ENCODE results near the gene TMEM106A. TPM values are rescaled to one million over a fixed set of nuclear protein-coding genes. Genes with fewer than 3 reads are reported as not detected.
A peak's percentile ranks its signal among the peaks of the same experiment; 100 is the strongest.

TMEM106A gene
- total and polyA plus RNA-seq, 12 donors: 1.1 to 10.4 (median 2.7) TPM

GRCh38 chr17:43212641-43213490, 1.2 kb downstream of the TMEM106A start:
- DNase-seq: no peak
- H3K4me1 ChIP-seq: peaks cover 0 to 33% (median 20%) of the 10 kb centered on the region in 9 donors
- H3K27ac ChIP-seq: peak overlapping the region in 8 of 10 donors; percentile 71 to 90 (median 84)
- no peak for TF ChIP-seq CTCF (IDR thresholded peaks at IDR 0.05)
- intact Hi-C loops (cut with DNase I): loop anchor here in 3 of 10 donors (5.0 to 10.0 kb wide), 3 partner anchors 36 to 119 kb away; no protein-coding TSS in a partner anchor
- 68 to 73% methylated on average over 7 of the region's 7 CpGs for WGBS, 2 donors
- peaks cover 0 to 82% (median 23%) of the 10 kb centered on the region in 9 donors for H3K36me3 ChIP-seq
- no peaks in the 10 kb centered on the region for H3K27me3 ChIP-seq
- H3K9me3 ChIP-seq: no peaks in the 10 kb centered on the region
- peak overlapping the region in 9 of 10 donors; percentile 53 to 72 (median 68) for H3K4me3 ChIP-seq
- ATAC-seq: peak in 3 of 8 donors; percentile 9 to 27 (median 18)

DNA sequence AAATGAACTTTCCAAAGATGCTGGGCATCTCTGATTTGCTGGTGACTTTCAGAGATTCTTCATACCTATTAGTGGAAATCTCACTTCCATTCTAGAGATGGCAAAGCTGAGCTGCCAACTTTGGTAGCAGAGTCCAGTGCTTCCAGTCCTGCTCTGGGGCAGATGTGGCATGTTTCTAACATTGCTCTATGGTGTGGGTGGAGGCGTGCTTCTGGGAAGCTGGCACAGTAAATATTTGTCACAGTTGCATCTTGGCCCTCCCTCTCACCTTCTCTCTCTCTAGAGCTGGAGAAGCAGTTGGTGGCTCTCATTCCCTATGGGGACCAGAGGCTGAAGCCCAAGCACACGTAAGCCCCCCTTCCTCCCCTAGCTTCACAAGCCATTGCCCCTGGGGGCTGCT, 1.9 kb downstream of the TMEM106A start:
- intact Hi-C loops (cut with DNase I): loop anchor here in 3 of 10 donors (5.0 to 10.0 kb wide), 3 partner anchors 36 to 119 kb away; no protein-coding TSS in a partner anchor
- WGBS, 2 donors: 91 to 100% methylated on average over 2 of the region's 2 CpGs
- Histone ChIP-seq H3K27me3 (no peaks in the 10 kb centered on the region), H3K9me3 (no peaks in the 10 kb centered on the region), H3K4me3 (peak overlapping the region in 2 of 10 donors; percentile 67 to 70), H3K36me3 (peaks cover 0 to 80% (median 17%) of the 10 kb centered on the region in 9 donors), H3K4me1 (peaks cover 0 to 33% (median 20%) of the 10 kb centered on the region in 9 donors), H3K27ac (peak overlapping the region in 1 of 10 donors; percentile 90)
- no peak for TF ChIP-seq CTCF (IDR thresholded peaks at IDR 0.05)
- no peak for ATAC-seq
- DNase-seq: no peak

DNA sequence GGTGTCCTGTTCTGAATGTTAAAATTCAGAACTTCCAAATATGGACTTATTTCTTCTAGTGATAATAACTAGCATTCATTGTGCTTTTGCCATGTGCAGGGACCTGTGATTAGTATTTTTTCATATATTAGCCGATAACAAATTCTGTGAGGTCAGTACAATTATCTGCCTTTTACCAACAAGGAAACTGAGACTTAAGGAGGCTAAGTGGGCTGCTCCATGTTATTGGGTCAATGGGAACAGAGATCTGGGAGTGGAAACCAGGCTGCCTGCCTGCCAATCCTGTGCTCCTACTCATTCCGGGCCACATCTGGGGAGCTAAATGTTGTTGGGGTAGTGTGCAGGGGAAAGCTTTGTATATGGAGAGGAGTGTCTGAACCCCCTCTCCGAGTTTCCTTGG, 3.7 kb downstream of the TMEM106A start:
- intact Hi-C loops (cut with DNase I): loop anchor here in 1 of 10 donors (10.0 kb wide), 1 partner anchor 99 kb away; no protein-coding TSS in a partner anchor
- Histone ChIP-seq H3K27me3 (no peaks in the 10 kb centered on the region), H3K9me3 (no peaks in the 10 kb centered on the region), H3K4me3 (no peak overlapping the region), H3K27ac (no peak overlapping the region), H3K4me1 (peaks cover 0 to 33% (median 20%) of the 10 kb centered on the region in 9 donors), H3K36me3 (peaks cover 0 to 77% (median 6%) of the 10 kb centered on the region in 9 donors)
- WGBS, 2 donors: 89 to 91% methylated on average over 3 of the region's 3 CpGs
- no peak for TF ChIP-seq CTCF (IDR thresholded peaks at IDR 0.05)
- no peak for DNase-seq
- no peak for ATAC-seq

- Histone ChIP-seq H3K36me3 (peaks cover 0 to 76% (median 6%) of the 10 kb centered on the region in 9 donors), H3K9me3 (no peaks in the 10 kb centered on the region), H3K4me1 (peaks cover 0 to 22% (median 12%) of the 10 kb centered on the region in 9 donors), H3K4me3 (no peak overlapping the region), H3K27ac (no peak overlapping the region), H3K27me3 (no peaks in the 10 kb centered on the region)
- WGBS, 2 donors: 94 to 97% methylated on average over 4 of the region's 4 CpGs
- ATAC-seq (no peak), DNase-seq (no peak)
- intact Hi-C loops (cut with DNase I): loop anchor here in 1 of 10 donors (10.0 kb wide), 1 partner anchor 98 kb away; no protein-coding TSS in a partner anchor
- TF ChIP-seq CTCF (IDR thresholded peaks at IDR 0.05): no peak
Measured at GRCh38 chr17:43216369-43216761, 4.7 kb downstream of the TMEM106A start.
